SJSA1 (cell line): Measurements from ENCODE around the gene TANGO2. TPM values are rescaled to one million over a fixed set of nuclear protein-coding genes. Genes with fewer than 3 reads are reported as not detected.

Experiments used
- DNase-seq, 2 experiments: peaks; one replicate each; pipeline ENCODE4 v3.0.0-alpha.2; 2015 to 2020; ENCODE audit warnings: low spot score in 2 of 2, low read depth in 1 of 2
- H3K27ac ChIP-seq: fragments of 250-450 bp; sonication (Bioruptor Pico); 2 replicates; pipeline ENCODE4 v1.5.1; 2020; ENCODE audit warnings: mild to moderate bottlenecking, moderate library complexity
- H3K27me3 ChIP-seq: fragments of 250-450 bp; sonication (Bioruptor Pico); replicated peaks from 2 replicates; pipeline ENCODE4 v1.5.1; 2020; ENCODE audit warnings: mild to moderate bottlenecking, moderate library complexity
- H3K36me3 ChIP-seq: fragments of 250-450 bp; sonication (Bioruptor Pico); 2 replicates; pipeline ENCODE4 v1.5.1; 2020; ENCODE audit warnings: mild to moderate bottlenecking
- H3K4me1 ChIP-seq: fragments of 250-450 bp; sonication (Bioruptor Pico); replicated peaks from 2 replicates; pipeline ENCODE4 v1.6.1; 2021; ENCODE audit warnings: mild to moderate bottlenecking
- H3K4me3 ChIP-seq: fragments of 250-450 bp; sonication (Bioruptor Pico); 2 replicates; pipeline ENCODE4 v1.5.1; 2020; ENCODE audit warnings: mild to moderate bottlenecking
- H3K9me3 ChIP-seq: fragments of 250-450 bp; sonication (Bioruptor Pico); replicated peaks from 2 replicates; pipeline ENCODE4 v1.5.1; 2020; ENCODE audit warnings: mild to moderate bottlenecking
- total RNA-seq: library from RNA; depleted of rRNA; stranded (reverse); fragments of >200 nt; shearing (Covaris generic); gene quantifications from 2 replicates; pipeline ENCODE4 v1.2.3, GENCODE V29; 2014; rRNA removed

The TANGO2 gene, protein sequence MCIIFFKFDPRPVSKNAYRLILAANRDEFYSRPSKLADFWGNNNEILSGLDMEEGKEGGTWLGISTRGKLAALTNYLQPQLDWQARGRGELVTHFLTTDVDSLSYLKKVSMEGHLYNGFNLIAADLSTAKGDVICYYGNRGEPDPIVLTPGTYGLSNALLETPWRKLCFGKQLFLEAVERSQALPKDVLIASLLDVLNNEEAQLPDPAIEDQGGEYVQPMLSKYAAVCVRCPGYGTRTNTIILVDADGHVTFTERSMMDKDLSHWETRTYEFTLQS
- 19.6 and 36.9 TPM in 2 replicates for total RNA-seq

DNA sequence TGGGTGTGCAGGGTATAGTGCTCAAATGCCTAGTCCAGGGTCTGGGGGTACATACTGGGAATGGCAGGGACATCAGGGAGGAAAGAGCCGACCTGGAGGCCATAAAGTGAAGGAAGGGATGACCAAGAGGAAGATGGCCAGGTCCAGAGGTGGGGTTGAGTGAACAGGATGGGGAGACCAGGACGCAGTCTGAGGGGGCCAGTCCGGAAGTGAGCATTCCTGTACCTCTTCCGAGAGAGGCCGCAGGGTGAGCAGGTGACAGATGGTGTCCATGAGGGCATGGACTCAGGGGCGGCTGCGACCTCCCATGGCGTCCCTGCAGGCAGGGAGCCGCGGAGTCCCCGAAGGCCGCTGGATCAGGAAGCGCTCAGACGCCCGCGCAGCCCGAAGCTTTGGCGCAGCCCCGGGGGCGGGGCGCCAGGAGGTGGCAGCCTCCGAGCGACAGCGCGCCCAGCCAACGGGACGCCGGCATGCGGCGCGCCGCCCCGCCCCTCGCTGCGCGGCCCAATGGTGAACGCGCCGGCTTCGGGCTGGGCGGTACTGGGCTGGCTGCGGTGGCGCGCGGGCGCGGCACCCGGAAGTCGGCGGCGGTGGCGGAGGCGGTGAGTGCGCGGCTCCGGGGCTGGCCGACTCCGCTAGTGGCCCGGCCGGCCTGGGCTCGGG, at the start of gene TANGO2:
Gene TANGO2, plus strand, starts transcription at position 578 of the 663 bp plus-strand sequence. CDS start 15,689 bp downstream, outside the sequence.
- H3K36me3 ChIP-seq, result peaks cover 16% of the 10 kb centered on the region
- DNase-seq, result peak; percentile 89 to 91
- peaks cover 17% of the 10 kb centered on the region for H3K27me3 ChIP-seq
- H3K9me3 ChIP-seq, result no peaks in the 10 kb centered on the region; the same call in 1 of the 2 replicates
- peak within 1 kb of the TSS; percentile 63 for H3K27ac ChIP-seq
- H3K4me3 ChIP-seq, result peak within 1 kb of the TSS; percentile 88
- peaks cover 34% of the 10 kb centered on the region for H3K4me1 ChIP-seq

DNA sequence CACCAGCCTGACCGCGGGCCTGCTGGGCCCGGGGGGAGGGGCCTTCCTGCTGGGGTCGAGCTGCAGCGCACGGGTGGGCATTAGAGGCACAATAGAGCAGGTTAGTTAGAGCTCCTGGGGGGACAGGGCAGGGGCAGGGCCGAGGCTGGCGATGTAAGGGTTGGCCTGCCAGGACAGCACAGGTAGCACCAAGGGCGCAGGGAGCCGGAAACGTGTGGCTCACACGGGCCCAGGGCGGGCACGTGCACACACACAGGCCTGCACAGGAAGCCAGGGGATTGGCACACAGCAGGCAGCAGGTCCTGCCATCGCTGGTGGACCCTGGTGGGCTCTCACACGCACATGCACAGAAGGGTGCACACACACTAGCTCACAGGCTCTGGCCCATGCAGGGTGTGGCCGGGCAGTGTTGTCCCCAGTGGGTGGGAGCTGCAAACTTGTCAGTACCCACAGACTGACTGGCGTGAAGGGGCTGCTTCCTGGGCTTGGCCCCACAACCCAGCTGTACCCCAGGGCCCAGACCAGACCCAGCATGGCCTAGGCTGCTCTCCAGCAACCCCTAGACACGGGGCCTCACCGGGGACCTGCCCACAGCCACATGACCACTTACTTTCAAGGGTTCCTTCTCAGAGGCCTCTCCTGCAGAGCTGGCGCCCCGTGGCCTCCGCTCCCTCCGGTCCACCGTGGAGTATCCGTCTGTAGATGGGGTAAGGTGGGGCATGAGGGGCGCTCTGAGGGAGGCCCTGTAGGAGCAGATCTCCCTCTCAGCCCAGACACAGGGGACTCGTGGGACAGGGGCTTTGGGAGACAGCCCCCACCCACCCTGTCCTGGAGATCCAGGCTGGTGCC, 49.4 kb upstream of the TANGO2 start:
- no peak for DNase-seq
- no peaks in the 10 kb centered on the region for H3K27me3 ChIP-seq
- H3K4me3 ChIP-seq, result no peak overlapping the region
- 0 out of 2 replicates have a peak, but pooled peaks cover 3% of the 10 kb centered on the region for H3K4me1 ChIP-seq
- no peak overlapping the region for H3K27ac ChIP-seq
- no peaks in the 10 kb centered on the region for H3K9me3 ChIP-seq
- H3K36me3 ChIP-seq, result peaks cover 38% of the 10 kb centered on the region

DNA sequence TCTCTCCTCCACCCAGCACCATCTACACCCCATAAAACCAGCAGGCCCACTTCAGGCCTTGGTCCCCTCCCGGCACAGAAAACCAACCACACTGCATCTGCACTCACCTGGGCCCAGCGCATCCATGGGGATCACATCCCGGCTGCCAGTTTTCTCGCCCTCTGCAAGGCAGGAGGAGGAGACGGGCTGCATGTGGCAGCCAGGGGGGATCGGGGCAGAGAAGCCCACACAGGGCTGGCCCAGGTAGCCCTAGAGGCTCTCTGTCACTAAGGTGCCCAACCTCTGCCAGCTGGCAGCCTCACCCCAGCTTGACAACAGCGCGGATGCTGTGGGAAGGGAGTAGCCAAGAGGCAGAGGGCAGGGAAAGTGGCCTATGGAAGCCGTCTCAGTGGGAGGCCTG, 48.7 kb upstream of the TANGO2 start:
- Histone ChIP-seq H3K4me1 (0 out of 2 replicates have a peak, but pooled peaks cover 3% of the 10 kb centered on the region), H3K27me3 (no peaks in the 10 kb centered on the region), H3K36me3 (peaks cover 33% of the 10 kb centered on the region), H3K27ac (no peak overlapping the region), H3K9me3 (no peaks in the 10 kb centered on the region), H3K4me3 (no peak overlapping the region)
- no peak for DNase-seq

DNA sequence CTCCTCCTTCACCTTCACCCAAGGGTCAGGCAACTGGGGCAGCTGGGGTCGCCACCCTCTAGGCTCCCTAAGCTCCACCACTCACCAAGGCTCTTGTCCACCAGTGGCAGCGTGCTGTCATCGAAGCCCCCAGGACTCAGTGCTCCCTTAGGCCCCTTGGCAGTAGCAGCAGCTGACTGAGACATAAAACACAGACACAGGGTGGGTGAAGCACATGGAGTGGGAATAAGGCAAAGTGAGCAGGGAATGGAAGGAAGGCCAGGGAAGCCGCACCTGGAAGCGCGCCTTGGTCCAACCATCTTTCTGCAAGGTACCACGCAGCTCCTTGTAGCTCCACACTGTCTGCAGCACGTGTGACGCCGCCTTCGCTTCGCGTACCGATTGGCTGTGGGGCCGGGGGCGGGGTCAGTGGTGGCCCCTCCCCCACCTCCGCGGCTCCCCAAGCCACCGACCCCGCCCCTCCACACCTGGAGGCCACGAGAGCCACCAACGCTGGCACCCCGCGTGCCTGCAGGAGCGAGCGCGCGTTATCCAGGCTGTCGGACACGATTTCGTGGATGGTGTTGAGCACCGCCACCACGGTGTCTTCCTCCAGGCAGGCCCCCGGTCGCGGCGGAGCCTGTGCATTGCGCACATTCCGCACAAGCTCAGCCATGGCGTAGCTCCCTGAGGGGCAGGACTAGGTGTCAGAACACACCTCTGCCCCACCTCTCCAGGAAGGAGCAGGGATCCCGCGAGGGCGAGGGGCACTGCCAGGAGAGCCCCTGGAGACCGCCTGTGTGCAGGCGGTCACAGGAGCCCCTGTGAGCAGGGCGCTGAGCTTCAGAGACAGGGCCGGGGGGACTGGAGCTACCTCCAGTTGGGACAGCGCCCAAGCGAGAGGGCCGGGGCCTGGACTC, 48.0 kb upstream of the TANGO2 start:
- Histone ChIP-seq H3K4me3 (no peak overlapping the region), H3K27ac (no peak overlapping the region)

DNA sequence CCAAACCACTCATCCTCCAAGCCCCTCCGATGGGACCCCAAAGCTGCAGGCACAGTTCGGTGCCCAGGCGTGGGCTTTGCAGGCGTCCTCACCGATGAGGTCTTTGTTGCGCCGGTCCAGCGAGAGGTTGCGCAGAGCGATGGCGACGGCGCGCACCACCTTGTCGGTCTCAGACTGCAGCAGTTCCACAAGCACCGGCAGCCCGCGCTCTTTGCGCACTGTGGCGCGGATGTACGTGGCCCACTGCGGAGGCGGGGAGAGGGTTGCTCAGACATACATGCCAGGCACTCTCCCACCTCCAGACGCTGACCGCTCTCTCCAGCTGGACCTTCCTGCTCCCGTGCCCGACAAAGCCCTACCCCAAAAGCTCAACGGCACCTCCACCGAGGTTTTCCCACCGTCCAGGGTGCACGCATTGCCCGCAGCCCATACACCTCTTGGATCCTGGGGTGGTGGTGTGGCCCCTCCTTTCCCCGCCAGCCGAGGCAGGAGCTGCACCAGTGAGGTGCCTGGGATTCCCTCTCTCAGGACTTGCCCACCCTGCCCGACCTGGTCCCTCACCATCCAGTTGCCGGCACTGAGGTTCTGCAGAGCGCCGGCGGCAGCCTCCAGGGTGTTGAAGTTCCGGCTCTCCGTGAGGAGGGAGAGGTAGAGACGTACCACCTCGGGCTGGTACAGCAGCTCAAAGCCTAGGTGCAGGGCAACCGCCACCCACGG, 47.2 kb upstream of the TANGO2 start:
- peaks cover 18% of the 10 kb centered on the region for H3K36me3 ChIP-seq
- no peak overlapping the region for H3K27ac ChIP-seq
- no peaks in the 10 kb centered on the region for H3K9me3 ChIP-seq
- H3K27me3 ChIP-seq, result no peaks in the 10 kb centered on the region
- DNase-seq, result no peak
- 0 out of 2 replicates have a peak, but pooled peaks cover 3% of the 10 kb centered on the region for H3K4me1 ChIP-seq
- no peak overlapping the region for H3K4me3 ChIP-seq

More for the DNA sequence above, 48.0 kb upstream of the TANGO2 start:
- no peak for DNase-seq
- peaks cover 26% of the 10 kb centered on the region for H3K36me3 ChIP-seq
- 0 out of 2 replicates have a peak, but pooled peaks cover 3% of the 10 kb centered on the region for H3K4me1 ChIP-seq
- H3K9me3 ChIP-seq, result no peaks in the 10 kb centered on the region
- H3K27me3 ChIP-seq, result no peaks in the 10 kb centered on the region

DNA sequence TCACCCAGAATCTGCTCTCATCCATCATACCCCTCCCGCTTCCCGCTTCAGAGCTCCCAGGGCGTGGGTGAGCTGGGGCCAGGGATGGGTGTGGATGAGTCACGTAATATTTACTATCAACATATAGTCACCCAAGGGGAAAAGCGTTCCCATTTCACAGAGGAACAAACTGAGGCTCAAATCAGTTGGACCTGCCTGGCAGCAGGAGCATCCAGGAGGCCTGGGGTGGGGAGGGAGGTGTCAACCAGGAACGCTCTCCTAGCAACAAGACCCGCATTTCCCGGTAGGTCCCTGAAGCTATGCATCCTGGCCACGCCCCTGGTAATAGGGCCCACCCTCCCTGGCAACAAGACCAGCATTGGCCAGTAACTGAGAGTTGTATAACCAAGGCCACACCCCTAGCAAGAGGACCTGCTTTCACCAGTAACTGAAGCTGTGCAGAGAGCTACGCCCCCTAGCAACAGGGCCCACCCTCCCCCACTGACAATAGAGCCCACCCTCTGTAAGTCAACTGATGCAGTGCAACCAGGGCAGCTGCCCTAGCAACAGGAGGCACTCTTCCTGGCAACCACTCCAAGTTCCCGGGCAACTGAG, 46.5 kb upstream of the TANGO2 start:
- Histone ChIP-seq H3K27ac (no peak overlapping the region), H3K36me3 (peaks cover 14% of the 10 kb centered on the region), H3K9me3 (no peaks in the 10 kb centered on the region), H3K4me3 (no peak overlapping the region), H3K4me1 (0 out of 2 replicates have a peak, but pooled peaks cover 3% of the 10 kb centered on the region), H3K27me3 (no peaks in the 10 kb centered on the region)
- DNase-seq, result peak; percentile 45 to 75

DNA sequence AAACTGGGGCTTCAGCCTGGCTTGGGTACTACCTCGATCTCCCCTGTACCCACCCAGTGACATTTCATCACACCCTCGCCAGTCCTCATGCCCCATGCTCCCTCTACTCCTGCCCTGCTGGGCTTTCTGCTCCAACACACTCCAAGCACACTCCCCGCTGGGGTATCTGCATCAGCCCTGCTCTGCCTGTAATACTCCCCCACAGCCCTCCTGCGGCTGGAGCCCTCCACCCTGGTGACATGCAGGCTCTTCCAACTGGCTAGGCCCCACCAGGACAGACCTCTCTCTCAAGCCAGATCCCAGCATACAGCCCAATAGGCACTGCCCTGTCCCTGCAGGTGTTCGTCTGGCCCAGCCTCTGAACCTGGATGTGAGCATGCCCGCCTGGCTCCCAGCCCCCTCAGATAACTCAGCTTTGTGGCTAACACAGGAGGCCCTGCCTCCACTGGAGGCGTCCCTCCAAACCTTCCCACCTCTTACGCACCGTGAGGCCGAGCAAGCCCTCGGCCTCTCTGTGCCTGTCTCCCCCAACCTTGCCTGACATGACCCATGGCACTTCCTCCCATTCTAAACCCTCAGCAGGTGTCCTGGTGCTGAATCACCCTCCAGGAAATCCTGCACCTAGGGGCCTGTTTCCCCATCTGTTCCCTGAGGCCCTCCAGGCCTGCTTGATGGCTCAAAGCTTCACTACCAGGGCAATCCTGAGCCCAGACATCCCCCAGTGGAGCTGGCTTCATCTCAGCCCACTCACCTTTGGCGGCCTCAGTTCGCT, 45.8 kb upstream of the TANGO2 start:
- Histone ChIP-seq H3K36me3 (peaks cover 7% of the 10 kb centered on the region), H3K27ac (no peak overlapping the region), H3K4me3 (no peak overlapping the region), H3K4me1 (0 out of 2 replicates have a peak, but pooled peaks cover 3% of the 10 kb centered on the region), H3K27me3 (no peaks in the 10 kb centered on the region), H3K9me3 (no peaks in the 10 kb centered on the region)
- DNase-seq, result no peak

DNA sequence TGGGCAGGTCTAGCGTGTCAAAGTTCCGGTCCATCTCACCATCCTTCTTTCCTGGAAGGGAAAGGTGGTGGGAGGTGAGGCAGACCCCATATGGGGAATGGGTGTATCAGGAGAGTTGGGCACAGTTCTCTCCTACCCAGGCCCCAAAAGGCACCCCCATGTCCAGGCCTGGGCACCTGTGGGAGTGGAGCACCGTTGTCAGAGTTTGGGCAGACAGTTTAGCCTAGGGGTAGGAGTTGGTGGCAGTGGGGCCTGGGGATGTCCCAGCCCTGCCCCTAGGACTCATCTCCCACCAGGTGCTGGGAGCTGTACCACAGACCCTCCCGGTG, 45.2 kb upstream of the TANGO2 start:
- no peak for DNase-seq
- no peaks in the 10 kb centered on the region for H3K27me3 ChIP-seq
- H3K4me3 ChIP-seq, result no peak overlapping the region
- no peaks in the 10 kb centered on the region for H3K9me3 ChIP-seq
- 0 out of 2 replicates have a peak, but pooled peaks cover 3% of the 10 kb centered on the region for H3K4me1 ChIP-seq
- H3K27ac ChIP-seq, result no peak overlapping the region
- peaks cover 4% of the 10 kb centered on the region for H3K36me3 ChIP-seq

DNA sequence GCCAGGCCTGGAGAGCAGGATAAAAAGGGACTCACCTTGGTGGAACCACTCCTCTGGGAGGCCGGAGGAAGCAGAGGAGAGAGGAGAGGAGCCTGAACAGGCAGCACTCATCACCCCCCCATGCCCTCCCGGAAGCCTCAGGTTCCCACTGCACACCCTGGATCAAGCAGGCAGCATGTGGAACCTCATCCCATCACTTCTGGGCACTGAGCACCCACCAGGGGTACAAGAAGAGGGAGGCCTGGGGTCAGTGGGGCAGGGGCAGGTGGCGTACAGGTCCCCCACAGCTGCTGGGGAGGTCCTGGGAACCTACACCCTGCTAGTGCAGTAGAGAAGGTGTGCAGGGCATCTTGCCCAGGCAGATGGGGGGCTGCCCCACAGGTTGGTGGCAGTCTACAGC, 44.2 kb upstream of the TANGO2 start:
- no peaks in the 10 kb centered on the region for H3K27me3 ChIP-seq
- no peak overlapping the region for H3K27ac ChIP-seq
- no peak overlapping the region for H3K4me3 ChIP-seq
- no peak for DNase-seq
- 0 out of 2 replicates have a peak, but pooled peaks cover 3% of the 10 kb centered on the region for H3K4me1 ChIP-seq
- H3K9me3 ChIP-seq, result no peaks in the 10 kb centered on the region
- no peaks in the 10 kb centered on the region for H3K36me3 ChIP-seq

DNA sequence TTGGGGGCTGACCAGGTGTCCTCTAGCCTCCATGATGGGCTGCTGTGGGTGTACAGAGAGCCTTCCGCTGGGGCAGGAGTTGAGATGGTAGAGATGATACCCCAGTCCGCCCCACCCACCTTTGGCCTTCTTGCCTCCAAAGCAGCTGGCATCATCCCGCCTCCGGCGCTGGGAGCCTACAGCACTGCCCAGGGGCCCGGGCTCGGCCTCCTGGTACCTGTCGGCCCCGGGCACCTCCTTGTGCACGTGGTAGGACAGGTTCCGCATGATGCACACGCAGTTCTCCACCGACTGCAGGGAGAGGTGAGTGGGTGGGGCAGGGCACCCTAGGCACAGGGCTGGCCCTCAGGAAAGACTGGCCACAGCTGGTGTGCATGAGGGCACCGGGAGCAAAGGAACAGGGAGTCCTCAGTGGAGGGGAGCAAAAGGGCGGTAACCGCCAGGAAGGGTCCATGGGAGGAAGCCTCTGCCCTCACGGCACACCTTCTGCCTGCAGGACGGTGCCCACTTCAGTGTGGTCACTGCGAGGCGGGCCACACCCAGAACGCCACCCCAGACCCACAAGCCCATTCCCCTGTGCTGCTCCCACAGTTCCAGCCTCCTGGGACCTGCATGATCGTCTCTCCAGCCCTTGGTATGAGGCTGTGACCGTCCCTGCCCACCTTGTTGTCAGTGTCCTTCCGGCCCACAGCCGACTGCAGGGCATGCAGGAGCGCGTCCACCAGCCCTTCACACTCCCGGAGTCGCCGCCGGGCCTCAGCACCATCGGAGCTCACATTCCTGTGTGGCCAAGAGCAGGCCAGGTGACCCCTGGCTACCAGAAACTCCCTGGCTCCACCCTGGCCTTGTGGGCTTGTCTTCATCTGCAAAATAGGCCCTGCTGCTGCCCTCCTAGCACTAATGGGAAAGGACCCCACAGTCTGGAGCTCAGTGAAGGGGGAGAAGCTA, 43.3 kb upstream of the TANGO2 start:
- no peaks in the 10 kb centered on the region for H3K27me3 ChIP-seq
- no peak overlapping the region for H3K27ac ChIP-seq
- H3K4me3 ChIP-seq, result no peak overlapping the region
- DNase-seq, result no peak
- no peaks in the 10 kb centered on the region for H3K9me3 ChIP-seq
- no peaks in the 10 kb centered on the region for H3K36me3 ChIP-seq
- 0 out of 2 replicates have a peak, but pooled peaks cover 3% of the 10 kb centered on the region for H3K4me1 ChIP-seq

DNA sequence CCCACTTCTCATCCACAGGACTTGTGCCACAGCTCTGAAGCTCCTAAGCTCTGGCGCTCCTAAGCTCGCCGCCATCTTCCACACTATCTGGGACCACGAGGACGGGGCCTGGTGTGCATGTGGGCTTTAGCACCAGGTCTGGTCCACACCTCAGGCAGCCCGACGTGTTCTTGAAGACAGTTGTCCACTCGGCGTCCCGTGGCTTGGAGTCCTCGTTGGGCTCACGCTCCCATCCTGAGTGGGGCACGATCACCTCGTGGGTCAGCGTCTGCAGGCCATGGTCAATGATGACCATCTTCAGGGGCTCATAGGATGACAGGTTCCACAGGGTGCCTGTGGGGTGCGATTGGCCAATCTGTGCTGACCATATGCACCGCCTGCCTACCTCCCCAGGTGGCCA, 42.2 kb upstream of the TANGO2 start:
- no peaks in the 10 kb centered on the region for H3K27me3 ChIP-seq
- peaks cover 4% of the 10 kb centered on the region for H3K4me1 ChIP-seq
- H3K9me3 ChIP-seq, result no peaks in the 10 kb centered on the region
- no peak for DNase-seq
- no peak overlapping the region for H3K4me3 ChIP-seq
- no peak overlapping the region for H3K27ac ChIP-seq
- no peaks in the 10 kb centered on the region for H3K36me3 ChIP-seq
